HG02642 (cell line): Measurements from ENCODE around the gene MRPL1.
"Not testable (repeated sequence)": the region's sequence is repeated elsewhere in the genome, so short reads cannot be mapped to it uniquely, and the experiment has no call there.

ENCODE experiments used
- ATAC-seq: cut with Tn5 transposase; IDR thresholded peaks from one replicate; pipeline ENCODE4 v1.9.1; 2021; ENCODE audit warnings: mild to moderate bottlenecking; ENCODE audit not compliant: unreplicated experiment, poor library complexity

Gene MRPL1

DNA sequence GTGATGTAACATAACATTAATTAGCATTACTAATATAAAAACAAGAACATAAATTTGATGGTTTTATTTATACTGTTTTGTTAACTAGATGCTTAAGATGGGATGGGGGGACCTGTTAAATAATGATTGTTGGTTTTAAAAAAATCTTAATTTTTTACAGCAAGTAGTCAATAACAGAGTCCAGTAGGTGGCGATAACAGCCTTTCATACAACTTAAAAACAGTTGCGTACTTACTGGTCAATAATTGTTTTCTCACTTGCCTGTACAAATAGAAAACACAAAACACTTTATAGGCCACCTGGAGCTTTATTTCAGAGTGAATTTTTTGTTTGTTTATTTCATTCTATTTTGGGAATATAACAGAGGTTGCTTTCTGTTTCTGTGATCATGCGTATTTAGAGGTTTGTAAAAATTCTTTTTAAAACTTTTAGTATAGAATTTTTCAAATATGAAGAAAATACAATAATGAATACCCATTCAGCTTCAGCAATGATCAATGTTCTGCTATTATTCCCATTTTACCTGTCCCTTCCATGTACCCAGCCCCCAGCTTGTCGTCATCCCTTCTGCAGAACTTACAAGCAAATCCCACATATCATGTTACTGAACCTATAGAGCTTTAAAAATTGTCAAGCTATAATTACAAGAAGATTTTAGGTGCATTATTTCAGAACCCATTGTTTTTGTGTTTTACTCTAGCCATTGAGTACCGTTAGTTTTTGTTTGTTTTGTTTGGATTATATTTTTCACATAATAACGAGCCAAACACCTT, 97.1 kb downstream of the MRPL1 start:
- ATAC-seq, result no peak

DNA sequence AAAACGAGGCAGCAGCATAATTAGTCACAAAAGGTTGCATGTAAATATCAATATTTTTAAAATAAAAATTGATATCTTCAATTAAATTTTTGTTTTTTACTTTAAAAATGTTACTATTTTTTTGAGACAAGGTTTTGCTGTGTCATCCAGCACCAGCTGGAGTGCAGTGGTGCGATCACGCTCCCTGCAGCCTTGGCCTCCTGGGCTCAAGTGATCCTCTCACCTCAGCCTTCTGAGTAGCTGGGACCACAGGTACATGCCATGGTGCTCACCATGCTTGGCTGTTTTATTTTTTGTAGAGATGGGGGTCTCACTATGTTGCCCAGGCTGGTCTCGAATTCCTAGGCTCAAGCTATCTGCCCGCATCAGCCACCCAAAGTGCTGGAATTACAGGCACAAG, 97.7 kb downstream of the MRPL1 start:
- no peak for ATAC-seq

DNA sequence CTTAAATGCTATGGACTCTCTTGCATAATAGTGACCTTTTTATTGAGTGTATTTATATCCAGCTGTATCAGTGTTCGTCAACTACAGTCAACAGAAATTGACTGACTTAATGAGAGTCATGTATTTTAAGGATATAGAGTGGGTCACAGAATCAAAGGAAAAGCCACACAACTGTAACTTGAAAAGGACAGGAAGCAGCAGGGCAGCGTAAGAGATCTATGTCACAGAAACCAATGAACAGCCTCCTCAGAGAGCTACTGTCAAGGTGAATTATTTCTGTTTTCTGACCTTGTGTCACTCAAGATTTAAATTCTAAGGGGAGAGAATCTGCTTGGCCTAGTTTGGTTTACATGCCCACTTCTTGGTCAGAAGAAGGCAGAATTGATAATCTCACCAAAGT, 100.4 kb downstream of the MRPL1 start:
- ATAC-seq, result no peak

DNA sequence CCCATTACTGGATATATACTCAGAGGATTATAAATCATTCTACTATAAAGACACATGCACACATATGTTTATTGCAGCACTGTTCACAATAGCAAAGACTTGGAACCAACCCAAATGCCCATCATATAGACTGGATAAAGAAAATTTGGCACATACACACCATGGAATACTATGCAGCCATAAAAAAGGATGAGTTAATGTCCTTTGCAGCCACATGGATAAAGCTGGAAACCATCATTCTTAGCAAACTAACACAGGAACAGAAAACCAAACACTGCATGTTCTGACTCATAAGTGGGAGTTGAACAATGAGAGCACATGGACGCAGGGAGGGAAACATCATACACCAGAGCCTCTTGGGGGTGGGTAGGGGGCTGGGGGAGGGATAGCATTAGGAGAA, 111.0 kb downstream of the MRPL1 start:
- ATAC-seq, result not testable (repeated sequence)

DNA sequence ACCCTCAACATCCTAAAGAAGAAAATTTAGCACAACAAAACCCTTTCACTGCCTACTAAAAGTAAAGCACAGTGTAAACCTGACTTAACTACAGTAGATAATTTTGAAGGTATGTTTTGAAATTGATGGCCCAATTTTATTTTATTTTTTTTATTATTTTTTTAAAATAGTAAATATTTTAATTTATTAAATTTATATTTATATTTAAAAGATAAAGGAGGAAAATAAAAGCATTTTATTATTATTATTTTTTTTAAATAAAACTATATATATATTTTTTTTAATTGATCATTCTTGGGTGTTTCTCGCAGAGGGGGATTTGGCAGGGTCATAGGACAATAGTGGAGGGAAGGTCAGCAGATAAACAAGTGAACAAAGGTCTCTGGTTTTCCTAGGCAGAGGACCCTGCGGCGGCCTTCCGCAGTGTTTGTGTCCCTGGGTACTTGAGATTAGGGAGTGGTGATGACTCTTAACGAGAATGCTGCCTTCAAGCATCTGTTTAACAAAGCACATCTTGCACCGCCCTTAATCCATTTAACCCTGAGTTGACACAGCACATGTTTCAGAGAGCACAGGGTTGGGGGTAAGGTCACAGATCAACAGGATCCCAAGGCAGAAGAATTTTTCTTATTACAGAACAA, 120.4 kb downstream of the MRPL1 start:
- ATAC-seq, result not testable (repeated sequence)

DNA sequence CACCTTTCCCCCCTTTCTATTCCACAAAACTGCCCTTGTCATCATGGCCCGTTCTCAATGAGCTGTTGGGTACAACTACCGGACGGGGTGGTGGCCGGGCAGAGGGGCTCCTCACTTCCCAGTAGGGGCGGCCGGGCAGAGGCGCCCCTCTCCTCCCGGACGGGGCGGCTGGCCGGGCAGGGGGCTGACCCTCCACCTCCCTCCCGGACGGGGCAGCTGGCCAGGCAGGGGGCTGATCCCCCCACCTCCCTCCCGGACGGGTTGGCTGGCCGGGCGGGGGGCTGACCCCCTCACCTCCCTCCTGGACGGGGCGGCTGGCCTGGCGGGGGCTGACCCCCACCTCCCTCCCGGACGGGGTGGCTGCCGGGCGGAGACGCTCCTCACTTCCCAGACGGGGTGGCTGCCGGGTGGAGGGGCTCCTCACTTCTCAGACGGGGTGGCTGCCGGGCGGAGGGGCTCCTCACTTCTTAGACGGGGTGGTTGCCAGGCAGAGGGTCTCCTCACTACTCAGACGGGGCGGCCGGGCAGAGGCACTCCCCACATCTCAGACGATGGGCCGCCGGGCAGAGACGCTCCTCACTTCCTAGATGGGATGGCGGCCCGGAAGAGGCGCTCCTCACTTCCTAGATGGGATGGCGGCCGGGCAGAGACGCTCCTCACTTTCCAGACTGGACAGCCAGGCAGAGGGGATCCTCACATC, 121.1 kb downstream of the MRPL1 start:
- not testable (repeated sequence) for ATAC-seq

DNA sequence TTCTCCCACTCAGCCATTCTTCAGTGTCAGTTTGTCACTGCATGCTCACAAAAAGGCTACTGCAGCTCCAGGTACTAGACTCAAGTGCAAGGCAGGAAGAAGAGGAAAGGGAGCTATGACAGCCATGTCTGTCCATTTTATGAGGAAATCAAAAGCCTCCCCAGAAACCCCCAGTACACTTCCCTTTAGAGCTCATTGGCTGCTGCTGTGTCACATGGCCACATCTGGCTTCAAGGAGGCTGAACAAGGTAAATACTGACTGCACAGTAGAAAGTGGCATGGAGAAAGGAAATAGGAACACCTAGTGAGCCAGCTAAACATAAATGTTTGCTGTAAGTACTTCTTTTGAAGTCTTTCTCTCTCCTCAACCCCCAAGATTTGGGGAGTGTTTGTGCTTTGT, 127.3 kb downstream of the MRPL1 start:
- ATAC-seq, result no peak

DNA sequence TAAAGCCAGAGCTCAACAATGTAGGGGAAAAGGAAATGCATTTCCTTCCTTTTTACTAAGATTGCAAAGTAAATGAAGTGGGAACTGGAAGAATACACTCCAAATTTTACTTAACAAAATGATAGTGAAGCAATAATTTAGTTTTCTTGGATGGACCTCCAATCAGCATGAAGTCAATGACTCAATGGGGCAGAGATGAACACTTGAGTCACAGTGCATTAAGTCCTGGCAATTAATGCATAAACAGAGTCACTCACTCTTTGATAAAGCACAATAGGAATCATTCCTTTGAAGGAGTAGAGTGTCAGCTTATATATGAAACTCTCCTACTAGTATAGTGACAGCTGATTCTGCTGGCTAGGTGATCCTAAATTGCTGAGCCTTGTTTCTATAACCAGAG, 127.8 kb downstream of the MRPL1 start:
- ATAC-seq, result no peak

DNA sequence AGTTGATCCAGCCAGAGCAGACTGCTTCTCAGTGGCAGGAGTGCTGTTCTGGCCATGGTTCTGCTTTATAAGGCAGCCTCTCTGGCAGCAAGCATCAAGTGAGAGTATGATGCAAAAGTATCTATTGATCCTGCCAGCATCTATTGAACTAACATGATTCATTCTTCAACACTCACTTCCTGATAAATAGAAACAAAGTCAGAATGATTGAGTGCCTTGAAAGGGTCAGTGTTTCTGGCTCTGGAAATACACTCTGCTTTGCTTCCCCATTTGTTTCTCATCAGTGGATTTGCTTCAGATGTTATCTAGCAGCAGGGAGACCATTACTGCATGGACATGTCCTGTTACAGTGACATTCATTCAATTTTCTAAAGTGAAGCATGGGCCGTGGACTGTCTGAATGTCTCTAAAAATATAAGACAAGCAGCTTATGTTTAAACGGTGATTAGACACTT, 128.3 kb downstream of the MRPL1 start:
- ATAC-seq, result no peak

DNA sequence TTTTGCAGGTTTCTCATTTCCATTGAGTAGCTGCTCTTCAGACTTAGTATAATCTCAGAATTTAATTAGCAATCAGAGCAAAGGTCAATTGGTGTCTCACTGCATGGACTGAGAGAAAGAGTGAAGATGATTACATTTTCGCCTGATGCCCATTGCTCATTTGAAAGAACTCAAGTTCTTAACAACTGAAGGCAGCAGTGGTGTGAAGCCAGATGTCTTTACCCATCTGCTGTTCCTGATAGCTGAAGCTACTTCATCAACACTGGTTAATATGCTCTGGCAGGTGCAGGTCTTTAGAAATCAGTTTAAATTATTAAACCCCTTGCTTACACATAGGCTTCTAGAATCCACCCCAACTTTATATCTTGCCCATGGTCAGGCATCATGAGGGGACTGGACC, 130.0 kb downstream of the MRPL1 start:
- no peak for ATAC-seq

DNA sequence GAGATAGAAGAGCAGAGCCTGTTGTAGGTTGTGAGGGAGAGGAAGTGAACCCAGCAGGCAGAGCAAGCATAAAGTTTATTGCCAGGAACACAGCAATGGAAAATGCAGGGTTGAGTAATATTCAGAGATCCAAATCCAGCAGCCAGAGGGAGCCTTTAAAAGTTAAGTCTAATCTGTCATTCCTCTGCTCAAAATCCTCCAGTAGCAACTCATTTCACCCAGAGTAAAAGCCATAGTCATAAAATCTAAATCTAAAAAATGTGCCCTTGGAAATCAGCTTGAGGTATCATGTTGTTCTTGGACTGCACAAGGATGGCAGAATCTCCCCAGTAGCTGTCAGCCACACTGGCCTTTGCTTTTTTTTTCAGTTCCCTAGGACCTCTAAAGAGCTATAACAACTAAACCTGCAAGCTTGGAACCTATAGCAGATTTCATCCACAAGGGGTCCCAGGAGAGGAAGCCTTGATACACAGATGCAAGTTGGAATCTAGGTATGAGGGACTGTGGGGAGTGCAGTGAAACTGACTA, 131.6 kb downstream of the MRPL1 start:
- peak; percentile 65 for ATAC-seq

DNA sequence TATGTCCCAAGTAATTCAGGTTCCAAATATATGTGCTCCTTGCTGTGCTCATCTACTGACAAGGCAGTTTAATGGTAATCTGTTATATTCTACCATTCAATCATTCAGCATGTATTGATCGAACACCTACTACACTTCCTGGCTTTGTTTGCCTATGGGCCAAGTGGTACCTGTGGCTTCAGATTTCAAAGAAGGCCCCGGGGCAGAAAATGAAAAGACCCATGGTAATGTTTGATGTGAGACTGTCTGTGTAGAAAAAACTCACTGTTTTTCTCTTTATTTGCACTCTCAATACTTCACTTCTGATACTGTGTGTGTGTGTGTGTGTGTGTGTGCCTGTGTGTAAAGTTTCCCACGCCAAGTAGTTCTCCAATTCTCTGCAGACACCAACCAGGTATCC, 133.4 kb downstream of the MRPL1 start:
- ATAC-seq, result no peak

DNA sequence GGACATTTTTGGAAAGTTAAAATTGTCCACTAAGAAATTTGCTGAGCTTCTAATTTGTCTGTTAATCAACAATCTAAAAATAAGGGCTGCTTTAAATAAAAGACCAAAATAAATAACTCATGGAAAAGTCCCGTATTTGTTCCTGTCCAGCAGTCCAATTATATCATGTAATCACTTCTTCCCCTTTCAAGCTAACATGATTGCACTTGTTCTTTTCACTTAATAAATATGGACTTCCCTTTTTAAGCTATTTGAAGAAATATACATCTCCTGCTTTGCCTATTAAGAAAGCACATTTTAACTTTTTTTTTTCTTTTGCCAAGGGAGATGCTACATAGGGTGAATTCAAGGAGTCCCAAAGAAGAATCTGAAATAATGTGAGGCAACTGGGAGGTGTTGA, 138.9 kb downstream of the MRPL1 start:
- ATAC-seq, result no peak

DNA sequence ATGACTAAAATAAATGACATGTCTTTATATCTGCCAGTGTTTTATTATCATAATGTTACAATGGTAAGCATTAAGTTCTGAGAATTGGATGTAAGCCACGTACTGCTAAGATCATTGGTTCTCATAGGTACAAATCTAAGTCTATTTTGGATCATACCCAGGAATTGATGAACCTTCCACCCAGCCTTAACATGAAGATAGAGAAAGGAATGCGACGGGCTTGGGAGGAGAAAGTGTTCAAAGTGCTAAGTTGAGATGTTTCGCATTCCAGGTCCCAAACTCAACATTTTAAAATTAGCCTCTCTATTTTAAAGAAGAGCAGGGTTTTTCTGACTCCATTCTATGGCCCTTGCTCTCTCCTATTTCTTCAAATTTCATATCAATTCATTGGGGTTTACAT, 139.6 kb downstream of the MRPL1 start:
- ATAC-seq, result no peak
